ENCODE data around the gene GABRB1.
"Not testable (repeated sequence)": the region's sequence is repeated elsewhere in the genome, so short reads cannot be mapped to it uniquely, and the experiment has no call there.

Gene GABRB1

GRCh38 chr4:47215759-47216158 is 184.4 kb downstream of the GABRB1 start:
- DNase-seq: no peak

- DNase-seq: no peak
These were observed 185.9 kb downstream of the GABRB1 start for GRCh38 chr4:47217291-47217690.

GRCh38 chr4:47217884-47218283 is 186.5 kb downstream of the GABRB1 start:
- no peak for DNase-seq

GRCh38 chr4:47218631-47219030 is 187.3 kb downstream of the GABRB1 start:
- no peak for DNase-seq

- DNase-seq: no peak
These were observed 188.2 kb downstream of the GABRB1 start for GRCh38 chr4:47219586-47219985.

GRCh38 chr4:47221721-47222120 is 190.4 kb downstream of the GABRB1 start:
- no peak for DNase-seq

GRCh38 chr4:47222276-47222675 is 190.9 kb downstream of the GABRB1 start:
- DNase-seq: no peak

- no peak for DNase-seq
These were observed 193.0 kb downstream of the GABRB1 start for GRCh38 chr4:47224361-47224760.

GRCh38 chr4:47235721-47236120 is 204.4 kb downstream of the GABRB1 start:
- no peak for DNase-seq

GRCh38 chr4:47238667-47239066 is 207.3 kb downstream of the GABRB1 start:
- no peak for DNase-seq

GRCh38 chr4:47239649-47240048 is 208.3 kb downstream of the GABRB1 start:
- no peak for DNase-seq

- no peak for DNase-seq
These were observed 220.2 kb downstream of the GABRB1 start for GRCh38 chr4:47251348-47252135.

GRCh38 chr4:47263721-47264120 is 232.4 kb downstream of the GABRB1 start:
- no peak for DNase-seq

- DNase-seq: no peak
These were observed 239.0 kb downstream of the GABRB1 start for GRCh38 chr4:47270201-47270888.

- no peak for DNase-seq
These were observed 239.9 kb downstream of the GABRB1 start for GRCh38 chr4:47271291-47271690.

GRCh38 chr4:47274901-47275300 is 243.5 kb downstream of the GABRB1 start:
- no peak for DNase-seq

- DNase-seq: no peak
These were observed 244.2 kb downstream of the GABRB1 start for GRCh38 chr4:47275595-47275994.

GRCh38 chr4:47278631-47279030 is 247.3 kb downstream of the GABRB1 start:
- DNase-seq: no peak

GRCh38 chr4:47287735-47288134 is 256.4 kb downstream of the GABRB1 start:
- DNase-seq: no peak

GRCh38 chr4:47289805-47290204 is 258.4 kb downstream of the GABRB1 start:
- no peak for DNase-seq

- not testable (repeated sequence) for DNase-seq
These were observed 259.5 kb downstream of the GABRB1 start for GRCh38 chr4:47290873-47291272.

GRCh38 chr4:47309165-47309564 is 277.8 kb downstream of the GABRB1 start:
- DNase-seq: no peak

- DNase-seq: no peak
These were observed 280.8 kb downstream of the GABRB1 start for GRCh38 chr4:47312170-47312569.

GRCh38 chr4:47313384-47313783 is 282.0 kb downstream of the GABRB1 start:
- DNase-seq: no peak

- no peak for DNase-seq
These were observed 284.0 kb downstream of the GABRB1 start for GRCh38 chr4:47315346-47315745.

Data from NCI-H187 treated with DMSO at 0.1 percent for 48 hours (cell line).